ENCODE measurements around the gene ABHD12.

DNA sequence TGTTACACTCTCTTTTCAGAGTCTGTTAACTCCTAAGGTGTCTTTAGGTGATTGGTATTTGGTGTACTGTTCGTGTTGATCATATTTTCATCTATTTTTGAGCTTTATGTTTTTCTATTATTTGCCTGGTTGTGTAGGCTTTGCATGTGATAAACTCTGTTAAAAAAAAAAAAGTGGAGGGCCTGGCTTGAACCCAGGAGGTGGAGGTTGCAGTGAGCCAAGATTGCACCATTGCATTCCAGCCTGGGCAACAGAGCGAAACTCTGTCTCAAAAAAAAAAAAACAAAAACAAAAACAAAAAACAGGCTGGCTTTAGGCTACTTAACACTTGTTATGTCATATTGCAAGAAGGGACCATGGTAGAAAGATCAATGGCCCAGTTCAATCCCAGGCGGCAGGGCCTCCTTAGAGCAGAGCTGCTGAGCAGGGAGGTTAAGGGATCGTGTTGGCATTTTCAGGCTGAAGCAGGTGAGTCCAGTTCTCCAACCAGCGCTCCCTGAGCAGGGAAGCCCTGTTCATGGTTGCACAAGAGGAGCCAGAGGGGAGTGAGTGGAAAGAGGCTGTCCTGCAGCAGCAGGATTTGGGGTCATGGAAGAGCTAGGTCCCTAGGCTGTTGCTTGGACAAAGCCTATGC, 134.3 kb downstream of the ABHD12 start:
- TF ChIP-seq, protein P1, sequence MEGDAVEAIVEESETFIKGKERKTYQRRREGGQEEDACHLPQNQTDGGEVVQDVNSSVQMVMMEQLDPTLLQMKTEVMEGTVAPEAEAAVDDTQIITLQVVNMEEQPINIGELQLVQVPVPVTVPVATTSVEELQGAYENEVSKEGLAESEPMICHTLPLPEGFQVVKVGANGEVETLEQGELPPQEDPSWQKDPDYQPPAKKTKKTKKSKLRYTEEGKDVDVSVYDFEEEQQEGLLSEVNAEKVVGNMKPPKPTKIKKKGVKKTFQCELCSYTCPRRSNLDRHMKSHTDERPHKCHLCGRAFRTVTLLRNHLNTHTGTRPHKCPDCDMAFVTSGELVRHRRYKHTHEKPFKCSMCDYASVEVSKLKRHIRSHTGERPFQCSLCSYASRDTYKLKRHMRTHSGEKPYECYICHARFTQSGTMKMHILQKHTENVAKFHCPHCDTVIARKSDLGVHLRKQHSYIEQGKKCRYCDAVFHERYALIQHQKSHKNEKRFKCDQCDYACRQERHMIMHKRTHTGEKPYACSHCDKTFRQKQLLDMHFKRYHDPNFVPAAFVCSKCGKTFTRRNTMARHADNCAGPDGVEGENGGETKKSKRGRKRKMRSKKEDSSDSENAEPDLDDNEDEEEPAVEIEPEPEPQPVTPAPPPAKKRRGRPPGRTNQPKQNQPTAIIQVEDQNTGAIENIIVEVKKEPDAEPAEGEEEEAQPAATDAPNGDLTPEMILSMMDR (IDR thresholded peaks at IDR 0.05; ENCODE audit: insufficient read depth, low read length) = no peak
- TF ChIP-seq POLR2AphosphoS5 (IDR thresholded peaks at IDR 0.05; ENCODE audit: low read depth) = no peak
- TF ChIP-seq, protein P2, sequence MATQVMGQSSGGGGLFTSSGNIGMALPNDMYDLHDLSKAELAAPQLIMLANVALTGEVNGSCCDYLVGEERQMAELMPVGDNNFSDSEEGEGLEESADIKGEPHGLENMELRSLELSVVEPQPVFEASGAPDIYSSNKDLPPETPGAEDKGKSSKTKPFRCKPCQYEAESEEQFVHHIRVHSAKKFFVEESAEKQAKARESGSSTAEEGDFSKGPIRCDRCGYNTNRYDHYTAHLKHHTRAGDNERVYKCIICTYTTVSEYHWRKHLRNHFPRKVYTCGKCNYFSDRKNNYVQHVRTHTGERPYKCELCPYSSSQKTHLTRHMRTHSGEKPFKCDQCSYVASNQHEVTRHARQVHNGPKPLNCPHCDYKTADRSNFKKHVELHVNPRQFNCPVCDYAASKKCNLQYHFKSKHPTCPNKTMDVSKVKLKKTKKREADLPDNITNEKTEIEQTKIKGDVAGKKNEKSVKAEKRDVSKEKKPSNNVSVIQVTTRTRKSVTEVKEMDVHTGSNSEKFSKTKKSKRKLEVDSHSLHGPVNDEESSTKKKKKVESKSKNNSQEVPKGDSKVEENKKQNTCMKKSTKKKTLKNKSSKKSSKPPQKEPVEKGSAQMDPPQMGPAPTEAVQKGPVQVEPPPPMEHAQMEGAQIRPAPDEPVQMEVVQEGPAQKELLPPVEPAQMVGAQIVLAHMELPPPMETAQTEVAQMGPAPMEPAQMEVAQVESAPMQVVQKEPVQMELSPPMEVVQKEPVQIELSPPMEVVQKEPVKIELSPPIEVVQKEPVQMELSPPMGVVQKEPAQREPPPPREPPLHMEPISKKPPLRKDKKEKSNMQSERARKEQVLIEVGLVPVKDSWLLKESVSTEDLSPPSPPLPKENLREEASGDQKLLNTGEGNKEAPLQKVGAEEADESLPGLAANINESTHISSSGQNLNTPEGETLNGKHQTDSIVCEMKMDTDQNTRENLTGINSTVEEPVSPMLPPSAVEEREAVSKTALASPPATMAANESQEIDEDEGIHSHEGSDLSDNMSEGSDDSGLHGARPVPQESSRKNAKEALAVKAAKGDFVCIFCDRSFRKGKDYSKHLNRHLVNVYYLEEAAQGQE (IDR thresholded peaks at IDR 0.05; ENCODE audit: insufficient replicate concordance, low read depth) = no peak
